Neural crest cell (in vitro differentiated cells): ENCODE measurements around the gene PSIP1. TPM values are rescaled to one million over a fixed set of nuclear protein-coding genes. Genes with fewer than 3 reads are reported as not detected.
A peak's percentile ranks its signal among the peaks of the same experiment; 100 is the strongest.

Source experiments
- DNase-seq: peaks from one replicate; pipeline ENCODE4 v3.0.0; 2021; ENCODE audit warnings: low read depth, mixed read lengths, low spot score
- H3K27ac Mint-ChIP-seq: one replicate; pipeline ENCODE4 v1.8.0; 2021; ENCODE audit warnings: mild to moderate bottlenecking, mixed read lengths; ENCODE audit not compliant: unreplicated experiment
- H3K27me3 Mint-ChIP-seq: 2 replicates; pipeline ENCODE4 v1.8.0; 2021; ENCODE audit warnings: low read depth, mild to moderate bottlenecking, mixed read lengths
- H3K36me3 Mint-ChIP-seq: 2 replicates; pipeline ENCODE4 v1.8.0; 2021; ENCODE audit warnings: low read depth, mild to moderate bottlenecking, mixed read lengths
- H3K4me1 Mint-ChIP-seq: 2 replicates; pipeline ENCODE4 v1.8.0; 2021; ENCODE audit warnings: mixed read lengths
- H3K4me3 Mint-ChIP-seq: one replicate; pipeline ENCODE4 v1.8.0; 2021; ENCODE audit warnings: mild to moderate bottlenecking, mixed read lengths
- H3K9me3 Mint-ChIP-seq: 2 replicates; pipeline ENCODE4 v1.8.0; 2021; ENCODE audit warnings: mixed read lengths
- CTCF ChIP-seq: fragments of 200-600 bp; sonication (generic); conservative IDR thresholded peaks from 2 replicates; pipeline ENCODE4 v1.5.0; 2021; ENCODE audit warnings: antibody characterized with exemption, mild to moderate bottlenecking
- total RNA-seq: library from RNA; stranded (reverse); gene quantifications from 2 replicates; pipeline ENCODE4 v1.2.1, GENCODE V29; 2021

The PSIP1 gene
- total RNA-seq, 1 donor from 2014 or later = 154 TPM

GRCh38 chr9:15512889-15513288 is 2.1 kb upstream of the PSIP1 start:
- Mint-ChIP-seq H3K36me3 (peaks cover 4% of the 10 kb centered on the region), H3K27me3 (no peaks in the 10 kb centered on the region), H3K4me3 (no peak overlapping the region), H3K4me1 (peaks cover 36% of the 10 kb centered on the region), H3K9me3 (peaks cover 5% of the 10 kb centered on the region), H3K27ac (no peak overlapping the region)
- no peak for DNase-seq
- TF ChIP-seq CTCF = no peak

- no peak overlapping the region for H3K27ac Mint-ChIP-seq
- H3K4me3 Mint-ChIP-seq = peak overlapping the region; percentile 74
- H3K4me1 Mint-ChIP-seq = peaks cover 38% of the 10 kb centered on the region
- DNase-seq = no peak
- no peak for TF ChIP-seq CTCF
- H3K9me3 Mint-ChIP-seq = peaks cover under 1% of the 10 kb centered on the region
- H3K36me3 Mint-ChIP-seq = peaks cover 4% of the 10 kb centered on the region
- no peaks in the 10 kb centered on the region for H3K27me3 Mint-ChIP-seq
These were observed 1.4 kb upstream of the PSIP1 start for GRCh38 chr9:15512204-15512603.

- Mint-ChIP-seq H3K36me3 (peaks cover 15% of the 10 kb centered on the region), H3K4me3 (peak overlapping the region; percentile 95), H3K4me1 (peaks cover 38% of the 10 kb centered on the region), H3K27ac (peak overlapping the region; percentile 98), H3K9me3 (no peaks in the 10 kb centered on the region), H3K27me3 (no peaks in the 10 kb centered on the region)
- peak; percentile 30 for DNase-seq
- no peak for TF ChIP-seq CTCF
These were observed 610 bp downstream of the PSIP1 start for GRCh38 chr9:15509931-15510788.

GRCh38 chr9:15505921-15506320 is 4.8 kb downstream of the PSIP1 start:
- no peak overlapping the region for H3K27ac Mint-ChIP-seq
- no peak for TF ChIP-seq CTCF
- DNase-seq = no peak
- no peak overlapping the region for H3K4me3 Mint-ChIP-seq
- no peaks in the 10 kb centered on the region for H3K9me3 Mint-ChIP-seq
- H3K27me3 Mint-ChIP-seq = no peaks in the 10 kb centered on the region
- peaks cover 24% of the 10 kb centered on the region for H3K4me1 Mint-ChIP-seq
- H3K36me3 Mint-ChIP-seq = peaks cover 32% of the 10 kb centered on the region

GRCh38 chr9:15501803-15502202 is 9.0 kb downstream of the PSIP1 start:
- no peak for DNase-seq
- Mint-ChIP-seq H3K9me3 (no peaks in the 10 kb centered on the region), H3K36me3 (peaks cover 41% of the 10 kb centered on the region)

More at GRCh38 chr9:15501803-15502202, 9.0 kb downstream of the PSIP1 start:
- no peak for TF ChIP-seq CTCF
- Mint-ChIP-seq H3K4me3 (no peak overlapping the region), H3K27ac (no peak overlapping the region), H3K4me1 (no peaks in the 10 kb centered on the region), H3K27me3 (no peaks in the 10 kb centered on the region)
